ENCODE measurements around the gene PAK3. TPM values are rescaled to one million over a fixed set of nuclear protein-coding genes. Genes with fewer than 3 reads are reported as not detected.

PAK3 gene
- total and polyA plus RNA-seq, 9 of the 15 experiments (the other 6 are each of a cell fraction or from before 2014, with no cell fraction given): not detected

GRCh38 chrX:111199505-111199904 lies 103.5 kb downstream of the PAK3 start:
- H3K9me1 ChIP-seq (ENCODE audit: control insufficient read depth, insufficient read depth, low read length): no peaks in the 10 kb centered on the region
- no TSS peak for BruUV-seq (replicated peaks)
- no peaks in the 10 kb centered on the region for H4K20me1 ChIP-seq (replicated peaks; ENCODE audit: control insufficient read depth, insufficient read depth, low read length)
- ATAC-seq (no peak), DNase-seq (ENCODE audit: extremely low read depth in 1 of 4, low spot score in 3 of 4) (no peak), FAIRE-seq (no peak)
- no peak overlapping the region for H3K9ac ChIP-seq (ENCODE audit: insufficient read depth in 1 of 2, low read depth in 2 of 2, low read length in 2 of 2)
- H3K27me3 ChIP-seq (ENCODE audit: control insufficient read depth in 2 of 2, insufficient read depth in 2 of 2, low read length in 2 of 2): no peaks in the 10 kb centered on the region
- no peaks in the 10 kb centered on the region for H3K36me3 ChIP-seq (ENCODE audit: control insufficient read depth, insufficient read depth, low read length)
- H3K79me2 ChIP-seq (ENCODE audit: control insufficient read depth, insufficient read depth, low read length): no peaks in the 10 kb centered on the region
- in situ Hi-C loops (cut with MboI) (no loop called here), intact Hi-C loops (cut with micrococcal nuclease) (no loop called here)
- ChIA-PET CTCF (ENCODE audit: low intra/inter-chr PET ratio) (no interaction called here), POLR2A (no interaction called here)
- 0% methylated on average over 2 of the region's 2 CpGs for WGBS (ENCODE audit: insufficient coverage, low coverage, missing lambda C conversion rate)
- H3K4me1 ChIP-seq (replicated peaks in 1 of 2; ENCODE audit: control insufficient read depth in 2 of 2, insufficient read depth in 2 of 2, low read length in 2 of 2): no peaks in the 10 kb centered on the region
- H3K4me2 ChIP-seq (ENCODE audit: insufficient read depth, low read length): no peak overlapping the region
- no peak for TF ChIP-seq RFX7 (CRISPR knock-in tag; IDR thresholded peaks at IDR 0.05)
- no peak for TF ChIP-seq PRPF4 (IDR thresholded peaks at IDR 0.05; ENCODE audit: insufficient read depth, low read depth, low read length, poor library complexity, severe bottlenecking)
- no peak for TF ChIP-seq ZNF384 (IDR thresholded peaks at IDR 0.05; ENCODE audit: low read depth, low read length)
- TF ChIP-seq SREBF2 (CRISPR knock-in tag; IDR thresholded peaks at IDR 0.05): no peak
- no peak for TF ChIP-seq MCM2 (IDR thresholded peaks at IDR 0.05; ENCODE audit: low read depth)
- no peak for TF ChIP-seq ZNF280A (IDR thresholded peaks at IDR 0.05; ENCODE audit: low read depth, partially characterized antibody)
- H3K27ac ChIP-seq (ENCODE audit: extremely low read depth, low read depth, low read length): no peak overlapping the region
- no peaks in the 10 kb centered on the region for H3K9me3 ChIP-seq (replicated peaks; ENCODE audit: control insufficient read depth, insufficient read depth, low read depth, low read length)
- H2AFZ ChIP-seq (ENCODE audit: low read depth, low read length): no peak overlapping the region
- no peak overlapping the region for H3K4me3 ChIP-seq
